GM21717 (cell line): ENCODE data around the gene PAF1.
A peak's percentile ranks its signal among the peaks of the same experiment; 100 is the strongest.

ENCODE experiments used
- ATAC-seq: cut with Tn5 transposase; IDR thresholded peaks from one replicate; pipeline ENCODE4 v1.9.1; 2021; ENCODE audit warnings: mild to moderate bottlenecking, moderate library complexity; ENCODE audit not compliant: unreplicated experiment

Gene PAF1

GRCh38 chr19:39406656-39407409 is 15.9 kb upstream of the PAF1 start, which contains the start of gene ZFP36:
TSS of gene ZFP36 (plus strand) at chr19:39406847. CDS start at chr19:39406905, 58 bp downstream.
- ATAC-seq = no peak

DNA sequence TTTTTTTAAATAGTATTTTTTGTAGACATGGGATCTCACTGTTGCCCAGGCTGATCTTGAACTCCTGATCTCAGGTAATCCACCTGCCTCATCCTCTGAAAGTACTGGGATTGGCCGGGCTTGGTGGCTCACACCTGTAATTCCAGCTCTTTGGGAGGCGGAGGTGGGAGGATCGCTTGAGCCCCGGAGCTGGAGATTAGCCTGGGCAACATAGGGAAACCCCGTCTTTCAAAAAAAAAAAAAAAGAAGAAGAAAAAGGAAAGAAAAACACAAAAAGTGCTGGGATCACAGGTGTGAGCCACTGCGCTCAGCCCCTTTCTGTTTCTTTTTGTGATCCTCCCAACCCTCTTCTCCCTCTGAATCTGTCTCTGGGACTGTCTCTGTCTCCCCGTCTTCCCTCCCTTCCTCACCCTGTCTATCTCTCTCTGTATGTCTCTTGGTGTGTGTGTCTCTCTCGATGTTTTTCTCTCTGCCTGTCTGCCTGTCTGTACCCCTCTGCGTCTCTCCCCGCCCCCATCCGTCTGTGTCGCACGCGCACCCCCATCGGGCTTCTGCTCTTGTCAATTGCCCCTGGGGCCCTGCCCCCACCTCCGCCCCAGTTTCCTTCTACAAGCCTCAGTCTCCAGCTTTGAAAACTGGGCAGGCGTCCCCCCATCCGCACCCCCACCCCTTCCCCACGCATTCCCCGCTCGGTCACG is 15.2 kb upstream of the PAF1 start:
- ATAC-seq = no peak

- ATAC-seq = no peak
Observed at GRCh38 chr19:39405261-39405957, 14.5 kb upstream of the PAF1 start.

- ATAC-seq = peak; percentile 25
Observed at GRCh38 chr19:39403331-39404312, 12.7 kb upstream of the PAF1 start.

DNA sequence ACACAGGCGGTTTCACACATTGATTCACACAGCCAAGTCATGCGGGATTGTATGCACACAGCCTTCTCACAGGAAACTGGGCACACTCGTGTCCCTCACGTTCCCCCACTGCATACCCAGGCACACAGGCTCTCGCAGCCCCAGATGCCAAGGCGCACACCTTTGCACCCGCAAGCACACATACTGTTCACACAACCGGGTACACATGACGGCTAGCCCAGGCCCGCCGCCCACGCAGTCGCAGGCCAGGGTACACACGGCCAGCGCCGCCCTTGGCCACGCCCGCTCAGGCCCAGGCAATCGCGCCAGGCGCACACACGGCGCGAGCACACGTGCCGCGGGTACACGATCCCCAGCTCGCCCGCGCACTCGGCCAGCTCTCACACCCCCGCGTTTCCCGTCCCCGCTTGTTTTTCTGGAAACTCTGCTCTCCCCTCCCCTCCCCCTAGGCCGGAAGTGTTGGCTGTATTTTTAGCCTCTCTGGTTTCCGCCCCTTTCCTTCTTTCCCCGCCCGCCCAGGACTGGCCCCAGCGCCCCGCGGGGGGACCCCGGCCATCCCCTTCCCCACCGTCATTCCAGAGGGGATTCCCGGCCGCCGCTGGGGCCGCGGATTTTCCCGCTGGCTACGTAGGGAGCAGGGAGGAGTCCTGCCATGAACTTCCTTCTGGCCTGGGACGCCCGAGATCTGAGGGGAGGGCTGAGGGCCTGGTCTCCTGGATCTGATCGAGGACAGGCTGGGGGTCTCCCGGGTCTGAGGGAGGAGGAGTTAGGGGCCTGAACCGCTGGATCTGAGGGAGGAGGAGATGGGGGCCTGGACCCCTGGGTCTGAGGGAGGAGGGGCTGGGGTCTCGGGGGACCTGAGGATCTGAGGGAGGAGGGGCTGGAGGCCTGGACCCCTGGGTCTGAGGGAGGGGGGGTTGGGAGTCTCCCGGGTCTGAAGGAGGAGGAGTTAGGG is 11.7 kb upstream of the PAF1 start:
- peak; percentile 18 for ATAC-seq

- ATAC-seq = no peak
Observed at GRCh38 chr19:39401549-39402345, 10.8 kb upstream of the PAF1 start.

GRCh38 chr19:39401070-39401548 is 10.2 kb upstream of the PAF1 start:
- ATAC-seq = no peak

DNA sequence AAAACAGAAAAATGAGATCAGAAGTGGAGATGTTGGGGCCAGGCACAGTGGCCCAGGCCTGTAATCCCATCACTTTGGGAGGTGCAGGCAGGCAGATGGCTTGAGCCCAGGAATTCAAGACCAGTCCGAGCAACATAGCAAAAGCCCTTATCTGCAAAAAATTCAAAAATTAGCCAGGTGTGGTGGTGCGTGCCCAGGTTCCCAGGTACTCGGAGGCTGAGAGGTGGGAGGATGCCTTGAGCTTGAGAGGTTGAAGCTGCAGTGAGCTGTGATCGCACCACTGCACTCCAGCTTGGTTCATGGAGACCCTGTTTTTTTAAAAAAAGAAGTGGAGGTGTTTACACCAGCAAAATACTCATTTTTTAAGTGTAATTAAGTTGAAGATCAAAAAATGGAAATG is 9.2 kb upstream of the PAF1 start:
- no peak for ATAC-seq

- no peak for ATAC-seq
Observed at GRCh38 chr19:39399668-39400050, 8.8 kb upstream of the PAF1 start.

DNA sequence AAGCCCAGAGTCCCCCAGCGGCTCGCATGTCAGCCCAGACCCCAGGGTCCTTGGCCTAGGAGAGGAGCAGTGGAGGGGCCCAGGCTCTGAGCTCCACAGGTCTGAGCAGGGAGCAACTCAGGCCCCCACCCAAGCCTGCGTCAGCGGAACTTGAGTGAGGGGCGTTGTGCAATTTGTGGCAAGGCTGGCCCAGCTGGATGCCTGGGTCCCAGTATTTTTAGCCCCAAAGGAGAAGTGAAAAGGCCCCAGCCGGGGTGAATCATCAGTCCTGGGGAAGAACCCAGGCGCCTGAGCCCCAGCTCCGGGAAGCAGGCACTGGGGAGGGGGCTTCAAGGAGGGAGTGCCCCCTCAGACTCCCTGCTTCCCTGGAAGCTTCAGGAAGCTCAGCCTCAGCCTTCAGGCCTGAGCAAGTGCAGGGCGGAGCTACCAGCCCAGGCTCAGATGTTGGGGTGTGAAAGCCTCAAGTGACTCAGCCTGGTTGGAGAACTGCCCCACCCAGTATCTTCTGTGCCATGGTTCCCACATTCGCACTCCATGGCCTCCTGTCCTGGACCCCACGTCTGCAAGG is 7.5 kb upstream of the PAF1 start:
- no peak for ATAC-seq

DNA sequence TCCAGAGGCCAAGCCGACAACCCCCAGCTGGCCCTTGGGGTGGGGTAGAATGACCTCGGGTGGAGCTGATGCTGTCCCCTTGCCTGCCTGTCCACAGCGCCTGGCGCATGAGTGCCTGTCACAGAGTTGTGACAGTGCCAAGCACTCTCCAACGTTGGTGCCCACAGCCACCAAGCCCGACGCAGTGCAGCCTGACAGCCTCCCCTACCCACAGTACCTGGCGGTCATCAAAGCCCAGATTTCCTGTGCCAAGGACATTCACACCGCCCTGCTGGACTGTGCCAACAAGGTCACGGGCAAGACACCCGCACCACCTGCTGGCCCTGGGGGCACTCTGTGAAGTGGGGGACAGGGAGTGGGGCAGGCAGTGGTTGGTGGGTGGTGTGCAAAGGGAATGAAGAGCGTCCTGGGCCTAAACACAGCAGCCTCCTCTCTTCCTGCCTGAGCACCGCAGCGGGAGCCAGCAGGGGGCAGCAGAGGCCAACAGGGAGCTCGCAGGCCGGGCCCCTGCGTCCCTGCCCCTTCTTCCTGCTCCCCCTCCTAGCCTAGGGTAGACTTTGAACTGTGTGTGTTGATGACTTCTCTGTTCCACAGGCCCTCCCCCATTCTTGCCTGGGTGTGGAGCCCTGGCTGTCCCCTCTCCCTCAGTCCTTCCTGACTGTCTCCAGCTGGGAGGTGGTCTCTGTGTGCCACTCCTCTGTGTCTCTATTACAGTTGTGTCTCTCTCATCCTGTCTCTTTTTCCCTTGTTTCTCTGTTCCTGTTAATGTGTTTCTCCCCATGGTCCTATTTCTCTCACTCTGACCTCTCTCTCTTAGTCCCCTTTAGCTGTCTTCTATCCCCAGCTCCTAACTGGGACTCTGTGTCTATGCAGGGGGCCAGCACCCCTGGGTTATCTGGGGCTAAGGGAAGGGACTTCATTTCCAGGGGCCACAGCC is 6.7 kb upstream of the PAF1 start:
- no peak for ATAC-seq

GRCh38 chr19:39390451-39390750 is 505 bp downstream of the PAF1 start:
- no peak for ATAC-seq

DNA sequence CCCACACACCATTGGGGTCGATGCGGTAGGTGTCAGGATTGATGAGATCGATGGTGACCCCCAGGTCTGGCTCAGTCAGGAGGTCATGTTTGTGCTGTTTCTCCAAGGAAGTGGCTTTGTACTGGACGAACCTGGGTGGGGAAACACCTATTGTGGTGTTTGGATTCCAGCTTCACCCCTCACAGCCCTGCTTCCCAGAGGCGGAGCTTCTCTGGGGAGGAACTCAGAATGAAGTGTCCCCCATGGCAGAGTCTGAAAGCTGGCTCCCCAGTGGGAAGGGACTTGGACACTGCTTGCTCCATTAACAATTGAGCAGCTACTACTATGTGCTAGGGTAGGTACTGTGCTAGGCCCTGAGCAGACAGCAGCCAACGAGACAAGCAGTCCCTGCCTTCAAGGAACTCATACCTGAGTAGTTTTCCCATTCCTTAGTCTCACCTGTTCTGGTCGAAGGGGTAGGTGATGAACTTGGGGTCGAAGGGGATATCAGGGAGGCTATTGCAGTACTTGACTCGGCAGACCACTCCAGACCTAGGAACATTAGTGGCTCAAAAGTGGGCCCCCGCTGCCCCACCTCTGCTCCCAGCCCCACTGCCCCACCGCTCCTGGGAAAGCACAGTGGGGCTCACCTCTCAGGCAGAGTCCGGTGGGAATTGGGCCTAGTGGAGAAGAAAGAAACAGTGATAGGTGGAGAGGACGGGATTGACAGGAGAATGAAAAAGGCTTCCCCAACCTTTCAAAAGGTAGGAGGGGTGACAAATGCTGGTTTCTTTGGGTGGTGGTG is 1.1 kb downstream of the PAF1 start:
- no peak for ATAC-seq

DNA sequence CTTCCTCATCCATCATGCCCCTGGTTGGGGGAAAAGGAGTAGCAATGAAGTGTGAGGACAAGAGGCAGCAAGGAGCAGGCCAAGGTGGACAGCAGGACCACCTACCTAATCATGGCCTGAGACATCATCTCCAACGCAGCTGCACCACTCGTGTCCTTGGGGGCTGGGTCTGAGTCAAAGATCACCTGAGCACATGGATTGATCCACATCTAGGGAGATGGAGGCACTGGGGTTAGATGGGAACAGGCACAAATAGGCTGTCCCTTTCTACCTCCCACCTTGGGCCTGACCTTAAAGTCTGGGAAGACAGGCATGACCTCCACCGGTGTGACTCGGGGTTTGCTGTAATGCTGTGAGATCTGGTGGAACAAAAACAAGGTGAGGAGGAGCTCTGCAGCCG is 2.2 kb downstream of the PAF1 start:
- no peak for ATAC-seq

GRCh38 chr19:39386557-39386956 is 4.3 kb downstream of the PAF1 start:
- ATAC-seq = no peak

DNA sequence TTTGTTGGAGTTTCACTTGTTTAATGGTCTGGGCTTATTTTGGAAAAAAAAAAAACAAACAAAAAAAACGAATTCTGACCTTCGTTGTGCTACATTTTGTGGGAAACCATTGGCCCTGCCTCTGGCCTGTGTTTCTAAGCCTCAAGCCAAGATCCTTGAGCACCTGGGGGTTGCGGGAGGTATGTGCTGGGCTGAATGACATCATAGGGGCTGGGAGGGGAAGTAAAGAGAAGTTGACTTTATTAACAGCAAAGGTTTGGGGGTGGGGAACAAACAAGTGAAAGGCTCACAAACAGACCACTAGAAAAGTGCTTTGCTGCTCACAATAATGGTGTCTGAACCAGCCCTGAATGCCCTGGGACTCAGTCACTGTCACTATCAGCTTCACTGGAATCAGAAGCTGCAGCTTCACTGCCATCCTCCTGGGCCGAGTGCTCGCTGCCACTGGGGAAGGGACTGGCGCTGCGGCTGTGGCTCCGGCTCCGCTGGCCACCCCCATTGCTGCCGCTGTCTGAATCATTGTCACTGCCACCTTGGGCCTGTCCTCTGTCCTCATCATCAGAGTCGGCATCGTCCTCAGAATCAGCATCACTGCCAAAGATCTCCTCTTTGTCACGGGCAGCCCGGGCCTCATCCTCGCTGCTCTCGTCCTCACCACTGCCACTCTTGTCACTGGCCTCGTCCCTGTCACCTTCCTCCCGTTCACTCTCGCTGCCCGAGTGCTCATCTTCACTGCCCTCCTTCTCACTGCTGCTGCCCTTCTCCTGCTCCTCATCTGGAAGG is 5.1 kb downstream of the PAF1 start:
- ATAC-seq = no peak
